Thoracic aorta (tissue), 2 donors: Measurements from ENCODE around the gene RFTN1. TPM values are rescaled to one million over a fixed set of nuclear protein-coding genes. Genes with fewer than 3 reads are reported as not detected.

Experiments used
- ATAC-seq: fragments of 150-250 bp; one replicate; pipeline ENCODE4 v1.8.0; 2017; ENCODE audit warnings: low read depth; ENCODE audit not compliant: insufficient number of reproducible peaks, low FRiP score
- DNase-seq: peaks from one replicate; pipeline ENCODE4 v3.0.0-alpha.2; 2020; ENCODE audit warnings: low spot score
- H3K27ac ChIP-seq, 2 donors: fragments of 200-600 bp; sonication (generic); 1 replicate in 1 of 2; 2 replicates in 1 of 2; pipeline ENCODE4 v1.5.1; 2016; ENCODE audit warnings: mild to moderate bottlenecking in 2 of 2, moderate library complexity in 2 of 2
- H3K27me3 ChIP-seq: fragments of 200-600 bp; sonication (generic); replicated peaks from 2 replicates; pipeline ENCODE4 v1.6.0; 2016; ENCODE audit warnings: mild to moderate bottlenecking; ENCODE audit not compliant: insufficient read depth
- H3K36me3 ChIP-seq: fragments of 200-600 bp; sonication (generic); one replicate; pipeline ENCODE4 v1.5.1; 2016
- H3K4me1 ChIP-seq, 2 donors: fragments of 200-600 bp; sonication (generic); 1 replicate in 1 of 2; 2 replicates in 1 of 2; pipeline versions ENCODE4 v1.5.1 to v1.6.0; 2016; ENCODE audit warnings: low read depth in 2 of 2, mild to moderate bottlenecking in 1 of 2; ENCODE audit not compliant: control insufficient read depth in 1 of 2
- H3K4me3 ChIP-seq: fragments of 200-600 bp; sonication (generic); 2 replicates; pipeline ENCODE4 v1.5.1; 2016; ENCODE audit warnings: mild to moderate bottlenecking
- H3K9me3 ChIP-seq: fragments of 200-600 bp; sonication (generic); 2 replicates; pipeline ENCODE4 v1.5.1; 2016
- total RNA-seq, 2 donors: library from RNA; depleted of rRNA; stranded (reverse); fragments of >200 nt; gene quantifications; one replicate each; pipeline versions ENCODE4 v1.1.0 to v1.2.3, GENCODE V29; 2016
- TF ChIP-seq, protein P1 (sequence below): fragments of 200-600 bp; sonication (generic); IDR thresholded peaks from one replicate; pipeline ENCODE4 v1.5.1; 2019; ENCODE audit warnings: antibody characterized with exemption

Gene RFTN1
- total RNA-seq, 2 donors from 2014 or later: 69.7 to 108 TPM

DNA sequence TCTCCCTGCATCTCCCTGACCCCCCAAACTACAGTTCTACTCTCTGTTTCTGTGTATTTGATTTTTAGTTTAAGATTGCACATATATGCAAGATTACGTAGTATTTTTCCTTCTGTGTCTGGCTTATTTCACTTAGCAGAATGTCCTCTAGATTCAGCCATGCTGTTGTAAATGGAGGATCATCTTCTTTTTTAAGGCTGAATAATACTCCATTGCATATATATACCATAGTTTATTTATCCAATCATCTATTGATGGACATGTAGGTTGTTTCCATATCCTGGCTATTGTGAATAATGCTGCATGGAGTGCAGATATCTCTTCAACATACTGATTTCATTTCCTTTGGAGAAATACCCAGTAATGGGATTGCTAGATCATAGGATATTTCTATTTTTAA, 70.8 kb downstream of the RFTN1 start:
- H3K9me3 ChIP-seq: no peaks in the 10 kb centered on the region
- H3K36me3 ChIP-seq: no peaks in the 10 kb centered on the region
- DNase-seq: no peak
- H3K27ac ChIP-seq: no peak overlapping the region
- ATAC-seq: no peak
- H3K4me1 ChIP-seq: peaks cover 28 to 57% of the 10 kb centered on the region in 2 donors
- TF ChIP-seq, protein P1, sequence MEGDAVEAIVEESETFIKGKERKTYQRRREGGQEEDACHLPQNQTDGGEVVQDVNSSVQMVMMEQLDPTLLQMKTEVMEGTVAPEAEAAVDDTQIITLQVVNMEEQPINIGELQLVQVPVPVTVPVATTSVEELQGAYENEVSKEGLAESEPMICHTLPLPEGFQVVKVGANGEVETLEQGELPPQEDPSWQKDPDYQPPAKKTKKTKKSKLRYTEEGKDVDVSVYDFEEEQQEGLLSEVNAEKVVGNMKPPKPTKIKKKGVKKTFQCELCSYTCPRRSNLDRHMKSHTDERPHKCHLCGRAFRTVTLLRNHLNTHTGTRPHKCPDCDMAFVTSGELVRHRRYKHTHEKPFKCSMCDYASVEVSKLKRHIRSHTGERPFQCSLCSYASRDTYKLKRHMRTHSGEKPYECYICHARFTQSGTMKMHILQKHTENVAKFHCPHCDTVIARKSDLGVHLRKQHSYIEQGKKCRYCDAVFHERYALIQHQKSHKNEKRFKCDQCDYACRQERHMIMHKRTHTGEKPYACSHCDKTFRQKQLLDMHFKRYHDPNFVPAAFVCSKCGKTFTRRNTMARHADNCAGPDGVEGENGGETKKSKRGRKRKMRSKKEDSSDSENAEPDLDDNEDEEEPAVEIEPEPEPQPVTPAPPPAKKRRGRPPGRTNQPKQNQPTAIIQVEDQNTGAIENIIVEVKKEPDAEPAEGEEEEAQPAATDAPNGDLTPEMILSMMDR: no peak
- no peak overlapping the region for H3K4me3 ChIP-seq
- no peaks in the 10 kb centered on the region for H3K27me3 ChIP-seq

DNA sequence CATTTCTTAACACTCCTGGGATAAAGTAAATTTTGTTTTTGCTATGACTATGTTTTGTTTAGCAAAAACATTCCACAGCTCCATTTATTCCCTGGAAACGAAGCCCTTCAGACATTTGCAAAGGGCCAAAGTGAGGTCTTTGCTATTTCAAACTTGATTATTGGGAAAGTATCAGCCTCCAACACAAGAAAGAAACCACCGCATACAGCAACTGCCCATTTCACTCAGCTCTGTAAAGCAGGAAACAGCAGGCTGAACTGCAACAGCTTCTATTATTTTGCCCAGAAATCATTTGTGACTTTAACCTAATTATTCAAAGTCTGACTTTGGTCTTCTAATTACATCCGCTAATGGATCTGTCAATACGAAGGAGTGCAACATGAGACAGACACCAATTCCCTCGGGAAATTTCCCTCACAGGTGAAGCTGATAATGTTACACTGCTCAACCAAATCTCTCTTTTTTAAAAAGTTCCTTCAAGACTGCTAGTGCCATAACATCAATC, 72.1 kb downstream of the RFTN1 start:
- Histone ChIP-seq H3K36me3 (no peaks in the 10 kb centered on the region), H3K4me1 (peaks cover 30 to 55% of the 10 kb centered on the region in 2 donors), H3K9me3 (no peaks in the 10 kb centered on the region), H3K4me3 (peak overlapping the region; percentile 46), H3K27ac (peak overlapping the region; percentile 18 to 62), H3K27me3 (no peaks in the 10 kb centered on the region)
- no peak for DNase-seq
- TF ChIP-seq, protein P1: no peak
- ATAC-seq: no peak

DNA sequence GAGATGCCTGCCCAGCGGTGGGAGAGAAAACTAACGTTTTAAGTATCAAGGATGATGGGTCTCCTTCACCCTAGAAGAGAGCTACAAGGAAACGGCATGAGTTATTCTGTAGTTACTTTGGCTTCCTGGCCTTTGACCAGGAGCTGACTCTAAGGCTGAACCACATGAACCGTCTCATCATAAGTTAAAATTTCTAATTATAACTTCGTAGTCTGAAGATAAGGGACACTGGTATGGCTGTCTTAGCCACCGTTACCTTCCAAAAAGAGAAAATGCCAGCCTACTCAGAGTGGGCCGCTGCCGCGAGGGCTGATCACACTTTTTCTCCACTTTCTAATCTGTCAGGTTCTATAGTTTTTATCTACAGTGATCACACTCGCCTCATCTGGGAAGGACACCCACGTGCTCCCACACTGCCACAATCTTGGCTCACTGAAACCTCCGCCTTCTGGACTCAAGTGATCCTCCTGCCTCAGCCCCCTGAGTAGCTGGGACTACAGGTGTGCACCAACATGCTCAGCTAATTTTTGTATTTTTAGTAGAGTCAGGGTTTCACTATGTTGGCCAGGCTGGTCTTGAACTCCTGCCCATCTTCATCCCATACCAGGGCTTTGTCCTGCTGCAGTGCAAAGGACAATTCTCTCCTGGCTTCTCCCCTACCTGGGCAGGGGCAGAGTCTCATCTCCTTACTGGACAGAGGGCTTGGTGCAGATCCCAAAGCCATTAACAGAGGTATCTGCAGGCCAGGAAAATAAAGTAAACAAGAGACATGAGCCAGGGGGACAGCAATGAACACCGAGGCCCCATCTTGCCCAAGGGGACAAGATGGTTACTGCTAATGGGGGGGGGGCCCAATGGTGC, 73.4 kb downstream of the RFTN1 start:
- peaks cover 30 to 49% of the 10 kb centered on the region in 2 donors for H3K4me1 ChIP-seq
- H3K36me3 ChIP-seq: no peaks in the 10 kb centered on the region
- H3K27ac ChIP-seq: peak overlapping the region; percentile 76 to 77
- DNase-seq (no peak), ATAC-seq (no peak)
- H3K9me3 ChIP-seq: no peaks in the 10 kb centered on the region
- peak overlapping the region; percentile 30 for H3K4me3 ChIP-seq
- no peaks in the 10 kb centered on the region for H3K27me3 ChIP-seq
- TF ChIP-seq, protein P1: no peak

DNA sequence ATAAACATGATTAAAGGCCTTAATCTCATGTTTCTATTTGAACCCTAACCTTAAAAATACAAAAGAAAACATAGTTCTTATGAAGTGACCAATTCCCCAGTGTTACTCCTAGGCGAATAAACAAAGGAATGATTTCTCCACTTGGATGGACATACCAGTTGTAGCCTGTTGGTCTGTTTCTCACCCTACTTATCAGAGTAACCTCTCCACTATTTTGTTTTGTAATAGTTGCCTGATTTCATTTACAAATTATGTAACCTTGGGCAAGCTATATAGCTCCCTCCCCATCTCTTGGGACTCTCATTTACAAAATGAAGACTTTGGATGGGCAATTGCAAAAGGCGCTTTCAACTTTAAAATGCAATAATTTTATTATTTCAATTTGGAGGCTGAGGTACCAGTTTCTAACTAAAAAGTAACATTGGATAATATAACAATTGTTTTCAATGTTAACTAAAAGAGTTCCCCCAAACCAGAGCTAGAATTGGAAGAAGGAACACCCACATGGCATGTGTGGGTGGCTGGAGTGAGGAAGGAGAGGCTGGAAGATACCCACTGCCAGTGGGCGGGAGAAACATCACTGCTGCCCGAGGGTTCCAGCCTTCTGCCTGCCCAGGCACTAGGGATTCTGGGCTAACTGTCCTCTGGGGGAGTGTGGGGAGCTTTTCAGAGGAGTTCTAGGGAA, 74.2 kb downstream of the RFTN1 start:
- Histone ChIP-seq H3K27ac (peak overlapping the region; percentile 76 to 77), H3K4me1 (peaks cover 30 to 49% of the 10 kb centered on the region in 2 donors), H3K9me3 (no peaks in the 10 kb centered on the region), H3K36me3 (no peaks in the 10 kb centered on the region), H3K27me3 (no peaks in the 10 kb centered on the region), H3K4me3 (peak overlapping the region; percentile 30)
- TF ChIP-seq, protein P1: no peak
- no peak for ATAC-seq
- no peak for DNase-seq

DNA sequence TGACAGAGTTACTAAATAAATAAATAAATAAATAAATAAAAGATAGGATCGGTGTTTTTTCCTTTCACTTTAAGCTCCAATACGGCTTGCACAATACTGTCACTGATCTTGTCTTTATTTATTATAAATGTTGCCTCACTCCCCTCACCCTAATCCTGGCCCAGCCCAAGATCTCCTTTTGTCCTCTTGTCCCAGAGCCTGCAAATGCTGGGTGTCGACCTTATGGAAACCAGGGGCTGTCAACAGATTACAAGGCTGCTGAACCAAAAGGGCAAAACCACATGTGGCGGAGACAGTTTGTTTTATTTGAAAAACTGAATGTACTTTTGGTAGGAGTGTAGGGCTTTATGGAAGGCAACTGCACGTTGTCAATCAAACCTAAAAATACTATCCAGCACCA, 75.9 kb downstream of the RFTN1 start:
- H3K9me3 ChIP-seq: no peaks in the 10 kb centered on the region
- DNase-seq (no peak), ATAC-seq (no peak)
- peak overlapping the region in 1 of 2 donors; percentile 3 for H3K27ac ChIP-seq
- no peaks in the 10 kb centered on the region for H3K36me3 ChIP-seq
- H3K4me3 ChIP-seq: no peak overlapping the region
- TF ChIP-seq, protein P1: no peak
- peaks cover 33 to 49% of the 10 kb centered on the region in 2 donors for H3K4me1 ChIP-seq
- H3K27me3 ChIP-seq: no peaks in the 10 kb centered on the region
